Stimulated activated effector memory CD8-positive, alpha-beta T cell treated with anti-CD3 and anti-CD28 coated beads, Interleukin-12 subunit alpha, Interleukin-12 subunit beta, amount 100 ng/mL, for 72 hours (primary cell): Measurements from ENCODE around the gene RAB3GAP2.
"Not testable (repeated sequence)": the region's sequence is repeated elsewhere in the genome, so short reads cannot be mapped to it uniquely, and the experiment has no call there.

Experiments used
- ATAC-seq: fragments of 150-1000 bp; cut with Tn5 transposase; 2 replicates; pipeline ENCODE4 v1.10.0; 2021
- DNase-seq, 2 donors: peaks; one replicate each; pipeline ENCODE4 v3.0.0; 2021 to 2022; ENCODE audit warnings: low spot score in 2 of 2
- H3K27ac Mint-ChIP-seq: one replicate; pipeline ENCODE4 v1.8.0; 2022; ENCODE audit warnings: mild to moderate bottlenecking, mixed read lengths
- H3K36me3 Mint-ChIP-seq: one replicate; pipeline ENCODE4 v1.8.0; 2022; ENCODE audit warnings: mild to moderate bottlenecking, mixed read lengths
- H3K4me1 Mint-ChIP-seq: one replicate; pipeline ENCODE4 v1.8.0; 2022; ENCODE audit warnings: mixed read lengths
- H3K4me3 Mint-ChIP-seq: one replicate; pipeline ENCODE4 v1.8.0; 2022; ENCODE audit warnings: mild to moderate bottlenecking, mixed read lengths
- H3K9me3 Mint-ChIP-seq: one replicate; pipeline ENCODE4 v1.8.0; 2022; ENCODE audit warnings: mixed read lengths

RAB3GAP2 gene

DNA sequence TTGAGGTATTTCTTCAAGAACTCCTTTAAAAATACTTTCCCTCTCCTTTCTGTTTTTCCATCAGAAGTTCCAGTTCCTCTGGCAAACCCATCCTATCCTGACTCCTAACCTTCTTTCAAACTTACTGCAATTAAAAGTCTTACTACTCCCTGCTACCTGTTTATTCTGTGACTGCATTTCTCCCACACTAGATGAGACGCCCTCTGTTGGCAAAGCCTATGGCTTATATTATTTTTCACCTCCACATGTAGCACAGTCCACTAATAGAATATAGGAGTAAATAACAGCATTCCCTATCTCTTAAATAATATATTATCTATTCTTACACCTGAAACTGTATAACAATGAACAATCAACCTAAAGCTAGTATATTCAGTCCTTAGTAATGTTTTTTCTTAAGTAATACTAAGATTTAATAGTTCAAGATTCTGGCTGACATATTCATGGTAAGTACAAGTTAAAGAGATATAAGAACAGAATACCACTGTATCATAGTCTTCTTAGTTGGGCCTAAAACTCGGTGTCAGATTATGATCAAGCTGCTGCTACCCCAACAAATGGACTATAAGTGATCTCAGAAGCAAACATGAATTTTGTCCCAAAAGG is 54.8 kb downstream of the RAB3GAP2 start:
- DNase-seq, result no peak
- Mint-ChIP-seq H3K9me3 (no peaks in the 10 kb centered on the region), H3K4me3 (no peak overlapping the region), H3K36me3 (peaks cover 10% of the 10 kb centered on the region), H3K27ac (no peak overlapping the region), H3K4me1 (peaks cover 11% of the 10 kb centered on the region)
- ATAC-seq, result no peak

DNA sequence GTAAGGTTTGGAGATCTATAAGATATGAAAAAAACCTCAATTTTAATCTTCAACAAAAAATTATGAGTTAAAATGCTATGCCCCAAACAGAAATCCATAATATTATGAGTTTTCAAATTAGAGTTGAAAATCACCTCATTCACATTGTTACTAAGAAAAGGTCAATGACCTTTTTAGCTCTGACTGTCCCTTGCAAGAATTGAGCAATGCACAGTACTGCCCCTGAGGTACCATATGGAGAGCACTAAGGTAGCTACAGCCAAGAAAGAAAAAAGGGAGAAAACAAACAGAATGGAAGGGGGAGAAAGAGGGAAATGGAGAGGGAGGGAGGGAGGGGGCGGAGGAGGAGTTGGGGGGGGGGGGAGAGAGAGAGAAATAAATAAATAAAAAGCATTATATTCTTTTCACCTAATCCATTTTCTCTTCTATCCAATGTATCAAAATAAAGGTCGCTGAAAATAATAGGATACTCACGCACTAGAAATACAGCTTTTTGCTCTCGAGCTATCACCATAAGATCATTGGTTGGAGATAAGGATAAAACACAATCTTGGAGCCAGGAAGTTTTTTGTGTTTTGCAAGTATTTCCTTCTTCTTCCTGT is 58.8 kb downstream of the RAB3GAP2 start:
- no peak overlapping the region for H3K27ac Mint-ChIP-seq
- no peak for ATAC-seq

DNA sequence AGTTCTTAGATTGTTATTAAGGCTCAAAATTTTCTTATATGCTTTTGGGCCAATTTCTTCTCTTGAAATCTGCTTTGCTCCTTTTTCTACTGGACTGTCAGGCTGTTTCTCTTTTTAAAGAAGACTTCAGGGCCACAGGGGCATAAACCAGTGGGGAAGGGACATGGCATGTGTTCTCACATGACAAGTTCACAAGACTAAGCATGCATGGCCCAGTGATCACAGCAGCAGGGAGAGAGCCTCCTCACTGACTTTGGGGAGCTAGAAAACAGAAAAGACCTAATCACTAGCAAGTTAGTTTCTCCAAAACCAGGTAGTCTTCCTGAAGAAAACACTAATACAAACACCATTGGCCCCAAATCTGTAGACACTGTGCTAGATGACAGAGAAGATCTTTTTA is 64.8 kb downstream of the RAB3GAP2 start:
- no peak overlapping the region for H3K27ac Mint-ChIP-seq
- ATAC-seq (no peak), DNase-seq (no peak)
- no peak overlapping the region for H3K4me3 Mint-ChIP-seq
- H3K9me3 Mint-ChIP-seq, result no peaks in the 10 kb centered on the region
- H3K36me3 Mint-ChIP-seq, result peaks cover 76% of the 10 kb centered on the region
- H3K4me1 Mint-ChIP-seq, result no peaks in the 10 kb centered on the region

More for the DNA sequence above, 58.8 kb downstream of the RAB3GAP2 start:
- DNase-seq, result no peak
- Mint-ChIP-seq H3K36me3 (peaks cover 49% of the 10 kb centered on the region), H3K4me1 (no peaks in the 10 kb centered on the region), H3K9me3 (no peaks in the 10 kb centered on the region), H3K4me3 (no peak overlapping the region)

DNA sequence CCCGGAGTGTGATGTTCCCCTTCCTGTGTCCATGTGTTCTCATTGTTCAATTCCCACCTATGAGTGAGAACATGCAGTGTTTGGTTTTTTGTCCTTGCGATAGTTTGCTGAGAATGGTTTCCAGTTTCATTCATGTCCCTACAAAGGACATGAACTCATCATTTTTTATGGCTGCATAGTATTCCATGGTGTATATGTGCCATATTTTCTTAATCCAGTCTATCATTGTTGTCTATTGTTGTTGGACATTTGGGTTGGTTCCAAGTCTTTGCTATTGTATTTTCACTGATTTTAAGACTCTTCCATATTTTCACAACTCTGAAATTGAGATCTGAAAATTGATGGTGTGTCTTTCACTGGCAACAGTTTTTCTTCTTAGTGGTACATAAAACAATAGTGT is 67.5 kb downstream of the RAB3GAP2 start:
- H3K36me3 Mint-ChIP-seq, result peaks cover 50% of the 10 kb centered on the region
- not testable (repeated sequence) for ATAC-seq, H3K4me3 Mint-ChIP-seq, H3K27ac Mint-ChIP-seq, H3K9me3 Mint-ChIP-seq, DNase-seq, H3K4me1 Mint-ChIP-seq

DNA sequence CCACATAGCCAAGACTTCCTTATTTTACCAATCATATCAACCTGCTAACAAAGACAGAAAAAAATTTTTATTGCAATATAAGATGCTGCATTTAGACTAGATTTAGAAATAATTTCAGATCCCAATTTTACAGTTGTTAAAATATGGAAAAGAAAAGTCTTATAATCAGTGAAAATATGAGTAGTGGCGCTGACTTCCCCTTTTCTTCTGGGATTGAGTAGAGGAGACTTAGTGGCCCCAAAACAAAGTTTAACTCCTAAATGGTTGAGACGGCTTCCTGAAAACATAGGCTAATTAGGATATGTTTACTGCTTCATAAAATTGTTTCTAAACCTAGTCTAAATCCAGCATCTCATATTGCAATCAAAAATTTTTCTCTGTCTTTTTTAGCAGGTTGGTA is 68.4 kb downstream of the RAB3GAP2 start:
- H3K9me3 Mint-ChIP-seq, result no peaks in the 10 kb centered on the region
- DNase-seq (no peak), ATAC-seq (no peak)
- H3K4me3 Mint-ChIP-seq, result no peak overlapping the region
- peaks cover 41% of the 10 kb centered on the region for H3K36me3 Mint-ChIP-seq
- H3K4me1 Mint-ChIP-seq, result no peaks in the 10 kb centered on the region
- H3K27ac Mint-ChIP-seq, result no peak overlapping the region

DNA sequence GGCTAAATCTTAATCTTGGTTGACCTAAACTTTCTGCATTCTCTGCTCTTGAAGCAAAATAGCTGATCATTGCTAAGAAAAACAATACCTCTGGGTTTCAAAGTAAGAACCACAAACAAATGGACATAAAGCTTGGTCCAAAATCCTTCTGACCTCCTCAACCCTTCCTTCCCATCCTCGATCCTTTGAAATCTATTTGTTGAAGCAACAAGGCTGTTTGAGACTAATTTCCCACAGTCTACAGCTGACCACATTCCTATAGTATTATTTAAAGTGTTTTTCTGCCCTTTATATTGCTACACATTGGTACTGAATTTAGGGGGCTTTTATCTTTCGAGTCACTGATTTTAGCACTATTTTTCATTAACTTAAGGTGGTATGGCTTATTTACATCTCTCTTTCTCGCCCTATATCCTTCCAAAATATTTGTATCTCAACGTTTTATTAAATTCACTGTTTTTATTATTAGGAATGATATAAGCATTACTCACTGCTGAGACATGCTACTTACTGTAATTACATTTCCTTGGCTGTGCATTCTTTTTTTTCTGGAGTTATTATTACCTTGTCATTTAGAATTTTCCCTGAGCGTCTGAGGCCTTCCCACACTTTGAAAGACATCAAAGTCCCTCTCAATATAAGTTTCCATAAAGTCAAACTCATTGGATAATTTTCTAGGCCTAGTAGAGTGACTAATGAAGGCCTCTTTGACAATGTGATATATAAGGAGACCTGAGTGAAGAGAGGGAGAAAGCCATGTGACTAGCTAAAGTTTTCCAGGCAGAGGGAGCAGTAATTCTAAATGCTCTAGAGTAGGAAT is 73.9 kb downstream of the RAB3GAP2 start:
- Mint-ChIP-seq H3K9me3 (no peaks in the 10 kb centered on the region), H3K4me3 (no peak overlapping the region), H3K27ac (no peak overlapping the region), H3K4me1 (no peaks in the 10 kb centered on the region), H3K36me3 (peaks cover 29% of the 10 kb centered on the region)
- no peak for DNase-seq
- ATAC-seq, result no peak

DNA sequence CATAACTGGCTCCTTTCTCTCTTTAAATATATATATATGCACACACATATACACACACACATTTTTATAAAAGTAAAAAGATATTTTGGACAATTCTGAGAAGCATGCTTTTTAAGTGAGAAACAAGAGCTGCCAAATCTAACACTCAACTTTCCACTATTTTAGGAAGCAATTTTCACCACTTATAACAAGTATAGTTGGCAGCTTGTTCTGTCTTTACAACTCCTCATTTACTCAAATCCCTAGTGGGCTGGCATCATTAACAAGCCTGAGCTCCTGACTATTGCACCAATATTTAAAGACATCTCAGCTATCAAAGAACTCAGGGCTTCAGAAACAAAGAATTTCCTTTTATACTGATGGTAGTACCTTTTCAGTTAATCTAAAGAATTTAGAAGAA is 76.6 kb downstream of the RAB3GAP2 start:
- DNase-seq (no peak), ATAC-seq (no peak)
- Mint-ChIP-seq H3K36me3 (peaks cover 56% of the 10 kb centered on the region), H3K27ac (no peak overlapping the region), H3K4me3 (no peak overlapping the region), H3K9me3 (no peaks in the 10 kb centered on the region), H3K4me1 (no peaks in the 10 kb centered on the region)

DNA sequence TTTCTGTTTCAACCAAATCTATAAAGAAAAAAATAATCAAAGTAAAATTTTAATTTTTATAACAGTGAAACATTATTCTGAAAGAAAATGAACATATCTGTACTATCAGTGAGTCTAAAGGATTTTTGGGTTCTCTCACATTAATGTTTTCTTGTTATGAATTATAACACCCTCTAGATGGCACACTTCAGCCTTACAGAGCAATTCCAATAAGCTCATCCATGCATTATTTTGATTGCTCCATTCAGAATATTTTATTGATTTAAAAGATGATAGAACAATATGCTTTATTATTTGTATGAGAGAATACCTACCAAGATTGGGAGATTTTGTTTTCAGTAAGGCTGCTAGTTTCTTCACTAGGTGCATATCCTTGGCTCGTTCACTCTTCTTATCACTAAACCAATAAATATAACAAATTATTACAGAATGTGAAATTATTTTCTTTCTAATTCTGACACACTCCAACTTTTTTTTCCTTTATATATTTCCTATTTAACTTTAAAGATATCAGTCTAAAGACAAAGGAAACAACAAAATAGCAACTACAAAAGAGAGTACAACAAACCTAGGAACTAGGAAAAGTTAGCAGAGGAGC is 82.4 kb downstream of the RAB3GAP2 start:
- ATAC-seq (no peak), DNase-seq (no peak)
- no peaks in the 10 kb centered on the region for H3K4me1 Mint-ChIP-seq
- no peak overlapping the region for H3K4me3 Mint-ChIP-seq
- H3K9me3 Mint-ChIP-seq, result no peaks in the 10 kb centered on the region
- peaks cover 88% of the 10 kb centered on the region for H3K36me3 Mint-ChIP-seq
- no peak overlapping the region for H3K27ac Mint-ChIP-seq

DNA sequence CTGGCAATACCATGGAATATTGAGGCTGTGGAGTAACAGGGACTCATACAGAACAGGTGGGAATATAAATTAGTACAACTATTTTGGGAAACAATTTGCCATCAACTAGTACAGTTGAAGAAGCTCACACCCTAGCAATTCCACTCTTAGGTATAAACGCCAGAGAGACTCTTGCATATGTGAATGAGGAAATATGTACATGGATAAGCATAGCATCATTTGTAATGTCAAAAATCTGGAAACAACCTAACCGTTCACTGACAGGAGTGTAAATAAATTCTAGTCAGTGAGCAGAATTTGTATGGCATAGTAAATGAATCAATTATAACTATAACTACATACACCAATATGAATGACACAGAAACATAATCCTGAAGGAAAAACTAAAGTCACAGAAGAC is 83.7 kb downstream of the RAB3GAP2 start:
- peaks cover 84% of the 10 kb centered on the region for H3K36me3 Mint-ChIP-seq
- ATAC-seq (no peak), DNase-seq (no peak)
- H3K27ac Mint-ChIP-seq, result no peak overlapping the region
- no peaks in the 10 kb centered on the region for H3K4me1 Mint-ChIP-seq
- no peaks in the 10 kb centered on the region for H3K9me3 Mint-ChIP-seq
- H3K4me3 Mint-ChIP-seq, result no peak overlapping the region

DNA sequence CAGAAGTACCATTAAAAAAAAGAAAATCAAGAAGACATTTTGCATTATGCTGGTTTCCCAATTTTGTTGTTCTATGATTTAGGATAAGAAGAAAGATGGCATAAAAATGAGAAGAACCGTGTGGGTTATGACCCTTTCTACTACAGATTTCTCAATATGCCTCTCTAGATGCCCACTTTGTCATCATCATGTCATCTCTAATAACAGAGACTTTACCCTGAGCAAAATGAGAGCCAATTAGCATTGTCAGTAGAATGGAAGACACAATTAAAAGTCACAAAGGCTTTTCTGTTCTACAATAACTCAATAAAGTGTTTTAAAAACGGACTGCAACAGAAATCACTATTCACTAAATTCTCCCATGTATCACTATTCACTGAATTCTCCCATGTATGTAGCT is 85.5 kb downstream of the RAB3GAP2 start:
- H3K4me3 Mint-ChIP-seq, result no peak overlapping the region
- peaks cover 84% of the 10 kb centered on the region for H3K36me3 Mint-ChIP-seq
- ATAC-seq, result no peak
- no peak for DNase-seq
- no peaks in the 10 kb centered on the region for H3K9me3 Mint-ChIP-seq
- no peak overlapping the region for H3K27ac Mint-ChIP-seq
- no peaks in the 10 kb centered on the region for H3K4me1 Mint-ChIP-seq

DNA sequence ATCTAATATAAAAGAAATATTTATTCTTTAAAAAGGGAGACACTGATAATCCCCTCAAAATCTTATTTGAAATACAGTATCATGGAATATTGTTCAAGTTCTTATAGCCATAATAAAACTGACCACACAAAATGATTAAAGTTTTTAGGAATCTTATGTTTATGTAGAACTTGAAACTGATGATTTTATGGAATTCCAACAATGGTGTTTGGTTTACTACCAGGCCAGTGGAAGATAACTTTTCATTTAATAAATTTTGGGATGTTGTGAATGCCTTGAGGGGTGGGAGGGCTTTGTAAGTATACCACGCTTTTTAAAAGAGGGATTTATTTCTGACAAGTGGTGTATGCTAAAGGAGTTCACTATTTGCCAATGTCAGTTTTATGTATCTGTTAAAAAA is 87.7 kb downstream of the RAB3GAP2 start:
- no peak overlapping the region for H3K4me3 Mint-ChIP-seq
- no peak for DNase-seq
- no peak for ATAC-seq
- peaks cover 84% of the 10 kb centered on the region for H3K36me3 Mint-ChIP-seq
- H3K27ac Mint-ChIP-seq, result no peak overlapping the region
- no peaks in the 10 kb centered on the region for H3K9me3 Mint-ChIP-seq
- no peaks in the 10 kb centered on the region for H3K4me1 Mint-ChIP-seq

DNA sequence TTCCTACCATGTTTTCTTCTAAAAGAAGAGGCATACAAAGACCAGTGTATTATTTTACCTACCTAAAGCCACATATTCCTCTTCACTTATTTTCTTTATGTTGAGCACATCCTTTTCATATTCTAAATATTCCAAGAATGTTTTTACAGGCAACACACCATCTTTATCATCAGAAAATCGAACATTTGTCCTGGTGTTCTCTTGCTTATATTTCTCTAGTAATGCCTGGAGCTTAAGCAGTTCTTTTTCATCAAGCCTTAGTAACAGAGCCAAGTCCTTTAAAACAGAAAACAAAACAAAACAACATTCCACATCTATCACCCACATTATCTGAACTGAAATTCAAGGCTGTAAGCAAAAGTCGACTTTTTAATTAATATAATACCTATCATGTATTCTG is 89.6 kb downstream of the RAB3GAP2 start:
- DNase-seq (no peak), ATAC-seq (no peak)
- Mint-ChIP-seq H3K4me1 (peaks cover 2% of the 10 kb centered on the region), H3K4me3 (no peak overlapping the region), H3K36me3 (peaks cover 83% of the 10 kb centered on the region), H3K27ac (no peak overlapping the region), H3K9me3 (no peaks in the 10 kb centered on the region)

DNA sequence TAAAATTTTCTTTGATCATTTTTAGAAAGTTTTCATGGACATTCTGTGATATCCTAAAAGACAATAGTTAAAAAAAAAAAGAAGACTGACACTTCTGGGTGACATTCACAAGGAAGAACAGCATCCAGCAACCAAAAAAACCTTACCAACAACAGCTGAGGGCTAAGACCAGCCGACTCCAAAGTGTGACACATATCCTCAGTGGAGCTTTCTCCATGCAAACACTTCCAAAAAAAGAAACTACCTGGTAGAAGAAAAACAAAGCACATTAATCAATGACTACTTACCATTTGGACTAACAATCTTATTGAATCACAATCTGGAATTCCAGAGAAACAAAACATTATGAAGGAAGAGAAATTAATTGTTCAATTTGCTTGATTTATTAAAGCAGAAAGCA is 90.1 kb downstream of the RAB3GAP2 start:
- Mint-ChIP-seq H3K36me3 (peaks cover 83% of the 10 kb centered on the region), H3K4me1 (peaks cover 7% of the 10 kb centered on the region), H3K4me3 (no peak overlapping the region), H3K9me3 (no peaks in the 10 kb centered on the region), H3K27ac (no peak overlapping the region)
- DNase-seq, result no peak
- ATAC-seq, result no peak

DNA sequence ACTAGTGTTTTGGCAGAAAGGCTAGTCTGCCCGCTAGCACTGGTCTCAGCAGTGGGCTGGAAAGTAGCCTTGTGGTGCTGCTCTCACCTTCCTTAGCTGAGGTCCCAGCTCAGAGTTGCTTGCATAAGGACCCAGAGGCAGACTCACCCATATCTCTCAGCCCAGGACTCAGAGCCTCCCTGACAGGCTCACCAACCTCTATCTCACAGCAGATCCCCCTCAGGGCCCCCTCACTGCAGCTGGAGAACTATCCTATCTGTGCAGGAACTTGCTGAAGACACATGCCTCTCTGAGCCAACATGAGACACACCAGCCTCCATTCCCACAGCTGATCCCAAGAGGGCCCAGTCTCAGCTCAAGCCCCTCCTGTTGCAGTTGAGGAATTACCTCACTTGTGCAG is 95.7 kb downstream of the RAB3GAP2 start:
- Mint-ChIP-seq H3K4me1 (peaks cover 12% of the 10 kb centered on the region), H3K4me3 (no peak overlapping the region), H3K9me3 (no peaks in the 10 kb centered on the region), H3K36me3 (peaks cover 88% of the 10 kb centered on the region), H3K27ac (peak overlapping the region; percentile 35)
- ATAC-seq (no peak), DNase-seq (no peak)

DNA sequence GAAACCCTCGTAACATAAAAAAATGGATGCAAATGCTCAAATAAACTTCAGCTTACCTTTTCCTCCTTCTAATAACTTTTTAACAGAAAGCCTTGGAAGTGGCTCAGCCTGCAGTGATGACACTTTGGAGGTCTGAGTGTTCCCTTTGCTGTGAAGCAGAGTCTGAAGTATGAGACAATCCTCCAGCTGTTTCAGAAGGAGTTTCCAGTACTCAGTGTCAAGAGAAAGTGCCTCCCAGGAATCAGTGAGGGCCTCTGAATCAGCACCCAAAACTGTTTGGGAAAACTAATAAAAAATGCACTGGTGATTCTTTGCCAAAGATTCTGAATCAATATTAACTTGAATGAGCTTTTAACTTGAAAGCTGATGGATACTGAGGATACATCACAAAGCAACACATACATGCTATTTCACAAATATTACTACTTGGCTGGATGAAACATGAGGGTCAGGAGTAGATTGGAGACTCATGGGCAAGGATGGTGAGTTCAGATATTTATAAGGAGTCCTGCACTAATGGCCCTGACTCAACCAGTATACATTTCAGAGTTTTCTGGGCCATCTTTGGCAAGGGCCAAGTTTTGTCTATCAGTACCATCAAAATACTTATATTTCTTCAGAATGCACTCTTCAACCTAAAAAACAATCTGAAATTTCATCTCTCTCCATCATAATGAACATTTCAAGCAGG is 101.3 kb downstream of the RAB3GAP2 start:
- Mint-ChIP-seq H3K4me1 (no peaks in the 10 kb centered on the region), H3K36me3 (peaks cover 93% of the 10 kb centered on the region), H3K9me3 (no peaks in the 10 kb centered on the region), H3K4me3 (no peak overlapping the region), H3K27ac (peak overlapping the region; percentile 33)
- DNase-seq, result no peak
- ATAC-seq, result no peak
